ENCODE data around the gene CDKN2D.

Gene CDKN2D

DNA sequence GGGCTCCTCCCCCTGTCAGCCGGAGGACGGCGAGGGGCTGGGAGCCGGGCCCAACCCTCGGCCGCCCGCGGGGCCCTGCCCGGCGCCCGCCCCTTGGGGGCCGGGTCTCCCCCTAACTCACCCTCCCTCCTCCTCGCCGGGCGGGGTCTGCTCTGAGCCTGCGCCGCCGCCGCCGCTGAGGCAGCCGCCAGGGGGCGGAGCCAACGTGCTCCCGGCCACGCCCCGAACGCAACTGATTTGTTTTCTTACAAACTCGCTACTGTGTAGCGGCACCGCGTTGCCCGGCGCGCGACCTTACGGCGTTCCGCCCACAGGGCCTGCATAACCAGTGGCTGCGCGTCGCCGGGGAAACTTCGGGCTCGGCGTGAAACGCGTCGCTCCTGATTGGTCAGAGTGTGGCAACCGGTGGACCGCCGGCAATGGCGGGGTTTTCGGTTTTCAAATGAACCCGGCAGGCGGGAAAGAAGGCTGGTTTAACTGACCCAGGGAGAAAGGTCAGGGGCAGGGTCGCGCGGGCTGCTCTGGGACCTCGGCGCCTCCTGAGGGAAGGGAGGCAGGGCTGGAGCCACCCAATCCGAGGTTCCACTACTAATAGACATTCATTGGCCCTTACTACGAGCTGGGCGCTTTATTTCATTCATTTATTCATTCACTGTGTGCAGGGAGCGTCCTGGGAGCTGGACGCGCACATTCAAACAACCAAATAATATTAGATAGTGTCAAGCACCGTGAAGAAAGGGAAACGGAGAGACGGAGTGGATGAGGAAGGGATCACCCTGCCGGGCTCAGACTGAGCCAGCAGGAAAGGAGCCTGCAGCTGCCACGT, at the start of gene CDKN2D:
Gene CDKN2D (minus strand): TSS at position 154 of the 826 bp plus-strand sequence. CDS start 326 bp downstream, outside the sequence.
- DNase-seq (ENCODE audit: low read depth), result peak; percentile 99

DNA sequence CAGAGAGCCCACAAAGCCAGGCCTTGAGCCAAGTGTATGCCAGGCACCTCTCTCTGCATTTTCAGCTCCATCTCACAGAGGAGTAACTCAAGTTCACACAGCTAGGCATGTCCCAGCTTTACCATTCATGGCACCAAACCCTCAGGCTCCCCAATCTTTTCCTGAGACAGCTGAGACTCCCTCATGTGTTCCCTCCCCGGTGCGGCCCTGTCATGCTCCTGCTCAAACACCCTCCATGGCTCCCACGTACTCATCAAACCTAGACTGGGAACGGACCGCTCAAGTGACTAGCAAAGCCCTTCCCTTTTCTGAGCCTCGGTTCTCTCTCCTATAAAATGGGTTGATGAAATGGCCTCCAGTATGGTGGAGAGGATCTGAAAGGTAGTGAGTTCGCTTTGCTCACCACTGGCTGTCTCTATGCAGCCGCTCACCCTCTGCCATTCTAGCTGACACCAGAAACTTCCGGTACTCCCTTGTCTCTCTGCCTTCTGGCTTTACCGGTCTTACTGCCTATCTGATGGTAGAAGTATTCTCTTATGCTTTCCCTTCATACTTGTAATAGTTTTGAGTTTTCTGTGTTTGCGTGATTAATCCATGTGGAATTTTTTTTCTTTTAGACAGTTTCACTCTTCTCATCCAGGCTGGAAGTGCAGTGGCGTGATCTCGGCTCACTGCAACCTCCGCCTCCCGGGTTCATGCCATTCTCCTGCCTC, 48.8 kb upstream of the CDKN2D start:
- DNase-seq (ENCODE audit: low read depth), result peak; percentile 41

DNA sequence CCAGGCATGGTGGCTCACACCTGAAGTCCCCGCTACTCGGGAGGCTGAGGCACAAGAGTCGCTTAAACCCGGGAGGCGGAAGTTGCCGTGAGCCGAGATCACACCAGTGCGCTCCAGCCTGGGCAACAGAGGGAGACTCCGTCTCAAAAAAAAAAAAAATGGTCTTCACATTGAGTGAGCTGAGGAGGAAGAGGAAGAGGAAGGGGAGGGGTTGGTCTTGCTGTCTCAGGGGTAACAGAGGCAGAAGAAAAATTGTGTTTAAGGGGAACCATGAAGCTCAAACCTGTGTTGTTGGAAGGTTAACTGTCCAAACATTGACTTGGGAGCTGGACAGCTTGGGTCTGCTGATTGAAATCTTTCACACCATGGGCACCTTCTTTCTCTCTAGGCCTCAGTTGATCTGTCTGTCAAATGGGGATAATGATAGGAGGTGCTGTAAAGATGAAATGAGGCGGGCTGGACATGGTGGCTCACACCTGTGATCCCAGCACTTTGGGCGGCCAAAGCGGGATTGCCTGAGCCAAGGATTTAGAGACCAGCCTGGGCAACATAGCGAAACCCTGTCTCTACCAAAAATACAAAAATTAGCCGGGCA, 46.7 kb upstream of the CDKN2D start:
- DNase-seq (ENCODE audit: low read depth), result no peak

DNA sequence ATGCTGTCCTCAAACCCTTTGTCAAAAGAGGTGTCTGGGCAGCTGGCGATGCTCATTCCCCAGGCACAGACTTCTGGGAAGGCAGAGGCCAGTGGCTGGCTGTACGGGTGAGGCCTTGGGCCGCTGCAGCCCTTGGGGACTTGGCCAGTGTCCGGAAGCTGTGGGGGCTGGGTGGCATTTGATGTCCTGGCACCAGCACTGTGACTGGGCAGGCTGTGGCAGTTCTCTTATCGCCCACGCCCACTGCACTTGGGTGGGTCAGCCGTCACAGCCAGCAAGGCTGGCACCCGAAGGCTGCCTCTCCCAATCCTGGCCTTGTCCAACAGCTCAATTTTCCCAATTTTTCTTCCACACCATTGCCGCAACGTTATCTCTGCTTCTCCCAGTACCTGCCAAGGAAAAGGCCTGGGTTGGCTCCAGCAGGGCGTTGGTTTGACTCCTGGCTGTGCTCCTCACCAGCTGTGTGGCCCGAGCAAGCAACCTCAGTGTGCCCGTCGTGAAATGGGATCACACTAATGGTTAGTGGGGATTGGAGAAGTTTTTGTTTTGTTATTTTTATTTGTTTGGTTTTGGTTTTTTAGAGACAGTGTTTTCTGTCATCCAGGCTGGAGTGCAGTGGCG, 43.8 kb upstream of the CDKN2D start:
- DNase-seq (ENCODE audit: low read depth), result no peak

DNA sequence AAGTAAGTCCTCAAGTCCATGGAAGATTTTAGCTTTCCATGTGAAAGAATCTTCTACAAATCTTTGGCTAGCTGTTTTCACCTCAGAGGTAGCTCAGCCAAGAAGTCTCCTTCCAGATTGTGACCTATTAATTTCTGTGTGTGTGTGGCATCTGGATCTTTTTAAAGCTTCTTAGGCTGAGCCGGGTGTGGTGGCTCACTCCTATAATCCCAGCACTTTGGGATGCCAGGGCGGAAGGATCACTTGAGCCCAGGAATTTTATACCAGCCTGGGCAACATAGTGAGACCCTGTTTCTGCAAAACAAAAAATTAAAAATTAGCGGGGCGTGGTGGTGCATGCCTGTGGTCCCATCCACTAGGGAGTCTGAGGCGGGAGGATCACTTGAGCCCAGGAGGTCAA, 43.1 kb upstream of the CDKN2D start:
- no peak for DNase-seq (ENCODE audit: low read depth)

DNA sequence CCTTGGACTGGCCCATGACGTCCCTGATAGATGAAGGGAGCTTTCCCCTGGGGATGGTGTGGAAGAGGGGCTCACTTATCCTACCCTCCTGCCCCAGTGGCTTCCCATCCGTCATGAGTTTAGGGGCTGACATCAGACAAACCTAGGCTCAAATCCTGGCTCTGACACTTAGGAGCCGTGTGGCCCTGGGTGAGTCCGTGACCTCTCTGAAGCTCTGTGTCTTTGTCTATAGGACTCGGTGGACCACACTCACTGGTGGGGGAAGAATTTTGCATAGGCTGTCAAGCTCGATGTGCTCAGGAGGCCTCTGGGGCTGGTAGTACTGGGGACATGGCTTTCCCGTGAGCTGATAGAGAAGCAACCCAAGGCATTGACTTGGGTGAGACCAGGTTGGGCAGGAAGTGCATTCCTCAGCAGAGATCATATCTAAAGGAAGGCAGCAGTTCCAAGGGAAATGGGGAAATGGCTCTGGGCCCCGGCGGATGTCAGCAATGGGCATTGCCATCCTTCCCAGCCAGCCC, 35.7 kb upstream of the CDKN2D start:
- DNase-seq (ENCODE audit: low read depth), result no peak

DNA sequence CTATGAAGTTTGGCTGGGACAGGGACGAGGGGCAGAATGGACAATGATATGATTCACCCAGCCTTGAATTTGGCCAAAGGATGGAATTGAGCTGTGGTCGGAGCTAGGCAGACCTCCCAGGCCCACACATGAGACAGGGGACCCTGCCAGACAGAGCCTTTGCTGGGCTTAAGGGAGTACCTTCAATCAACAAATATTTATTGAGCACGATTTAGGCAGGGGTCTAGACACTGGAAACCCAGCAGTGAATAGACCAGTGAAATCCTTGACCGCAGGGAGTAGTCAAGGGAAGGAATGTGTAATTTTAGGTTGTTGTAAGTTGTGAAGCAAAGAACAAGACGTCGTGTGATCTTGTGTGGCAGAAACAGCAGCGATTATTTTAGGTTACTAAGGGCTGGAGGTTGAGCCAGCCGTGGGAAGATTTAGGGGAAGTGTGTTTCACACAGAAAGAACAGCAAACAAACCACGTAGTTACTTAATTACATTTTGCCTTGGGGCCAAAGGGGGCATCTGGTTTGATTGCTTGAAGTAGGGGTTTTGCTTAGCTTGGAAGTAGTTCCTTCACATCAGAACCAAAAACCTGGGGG, 35.2 kb upstream of the CDKN2D start:
- no peak for DNase-seq (ENCODE audit: low read depth)

DNA sequence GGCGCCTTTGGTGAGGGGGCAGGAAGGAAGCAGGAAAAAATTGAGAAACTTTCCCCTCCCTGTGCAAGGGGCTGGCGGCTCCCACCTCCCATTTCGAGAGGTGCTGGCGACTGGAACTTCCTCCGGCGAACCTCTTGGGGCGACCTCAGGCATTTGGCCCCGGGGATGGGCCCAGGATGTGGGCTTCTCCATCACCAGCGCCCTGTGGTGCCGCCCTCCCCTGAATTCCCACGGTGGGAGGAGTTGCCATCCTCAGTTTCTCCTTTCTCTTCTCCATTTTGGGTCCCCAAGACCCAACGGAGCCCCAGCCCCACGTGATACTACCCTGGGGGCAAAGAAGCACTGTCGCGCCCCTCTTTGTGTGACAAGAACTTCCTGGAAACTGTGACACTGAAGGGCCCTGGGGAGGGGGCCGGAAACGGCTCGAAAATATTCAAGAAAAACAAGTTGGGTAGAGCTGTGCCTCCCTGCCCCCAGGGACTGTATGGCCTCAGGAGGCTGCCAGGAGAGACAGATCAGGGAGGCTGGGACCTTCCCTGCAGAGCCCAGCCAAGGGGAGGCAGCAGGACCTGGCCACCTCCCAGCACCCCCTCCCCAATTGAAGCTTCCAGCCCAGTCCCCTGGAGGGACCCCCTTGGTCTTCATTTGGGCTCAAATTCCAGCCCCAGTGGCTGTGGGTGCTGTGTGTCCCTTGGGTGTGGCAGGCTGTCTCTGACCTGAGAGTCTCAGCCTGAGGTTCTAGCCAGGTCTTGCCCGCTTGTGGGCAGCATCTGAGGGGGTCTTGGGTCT, 34.5 kb upstream of the CDKN2D start:
- no peak for DNase-seq (ENCODE audit: low read depth)

DNA sequence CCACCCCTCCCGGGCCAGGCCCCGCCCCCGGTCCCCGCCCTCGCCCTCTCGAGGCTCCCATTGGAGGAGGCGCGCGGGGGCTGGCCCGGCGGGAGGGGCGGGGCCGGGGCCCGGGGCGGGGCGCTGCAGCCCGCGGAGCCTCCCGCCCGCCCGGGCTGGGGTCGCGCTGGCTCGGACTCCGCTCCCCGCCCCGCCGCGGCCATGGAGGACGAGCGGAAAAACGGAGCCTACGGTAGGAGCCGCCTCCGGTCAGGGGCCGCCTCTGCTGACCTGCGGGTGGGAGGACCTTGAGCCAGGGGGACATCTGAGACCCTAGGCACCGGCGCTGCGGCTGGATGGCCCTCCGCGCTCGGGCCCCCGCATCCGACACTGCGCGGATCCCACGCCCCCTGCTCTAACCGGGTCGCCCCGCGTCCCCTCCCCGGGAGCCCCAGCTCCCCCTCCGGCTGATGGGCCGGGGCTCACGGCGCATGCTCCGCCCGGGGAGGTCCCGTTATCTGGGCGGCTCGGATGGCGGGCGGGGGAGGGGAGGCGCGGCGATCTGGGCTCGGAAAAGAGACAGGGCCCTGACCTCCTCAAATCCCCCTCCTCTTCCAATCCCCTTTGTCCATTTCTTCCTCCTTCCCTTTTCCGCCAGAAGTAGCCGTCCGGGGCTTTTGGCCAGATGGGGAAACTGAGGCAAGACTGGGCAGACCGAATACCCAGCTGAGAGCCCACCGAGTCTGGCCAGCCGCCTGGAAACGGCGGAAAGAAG, 33.7 kb upstream of the CDKN2D start:
- peak; percentile 15 for DNase-seq (ENCODE audit: low read depth)

DNA sequence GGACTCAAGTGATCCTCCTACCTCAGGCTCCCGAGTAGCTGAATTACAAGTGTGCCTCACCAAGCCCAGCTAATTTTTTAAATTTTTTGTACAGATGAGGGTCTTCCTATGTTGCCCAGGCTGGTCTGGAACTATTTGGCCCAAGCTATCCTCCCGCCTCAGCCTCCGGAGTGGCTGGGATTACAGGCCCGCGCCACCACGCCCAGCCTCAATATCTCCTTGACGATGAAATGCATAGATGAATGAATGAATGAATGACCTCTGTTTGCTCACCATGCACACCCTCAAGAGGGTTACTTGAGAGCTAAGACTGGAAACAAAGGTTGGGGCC, 33.2 kb upstream of the CDKN2D start:
- no peak for DNase-seq (ENCODE audit: low read depth)

DNA sequence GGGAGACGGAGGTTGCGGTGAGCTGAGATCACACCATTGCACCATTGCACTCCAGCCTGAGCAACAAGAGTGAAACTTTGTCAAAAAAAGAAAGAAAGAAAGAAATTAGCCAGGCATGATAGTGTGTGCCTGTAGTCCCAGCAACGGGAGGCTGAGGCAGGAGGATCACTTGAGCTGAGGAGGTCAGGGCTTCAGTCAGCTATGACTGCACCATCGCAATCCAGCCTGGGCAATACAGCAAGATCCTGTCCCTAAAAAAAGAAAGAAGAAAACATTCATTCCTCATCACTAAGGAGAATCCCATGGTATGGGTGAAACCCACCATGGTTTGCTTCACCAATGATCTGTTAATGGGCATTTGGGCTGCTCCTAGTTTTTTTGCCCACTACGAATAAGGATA, 31.4 kb upstream of the CDKN2D start:
- no peak for DNase-seq (ENCODE audit: low read depth)

DNA sequence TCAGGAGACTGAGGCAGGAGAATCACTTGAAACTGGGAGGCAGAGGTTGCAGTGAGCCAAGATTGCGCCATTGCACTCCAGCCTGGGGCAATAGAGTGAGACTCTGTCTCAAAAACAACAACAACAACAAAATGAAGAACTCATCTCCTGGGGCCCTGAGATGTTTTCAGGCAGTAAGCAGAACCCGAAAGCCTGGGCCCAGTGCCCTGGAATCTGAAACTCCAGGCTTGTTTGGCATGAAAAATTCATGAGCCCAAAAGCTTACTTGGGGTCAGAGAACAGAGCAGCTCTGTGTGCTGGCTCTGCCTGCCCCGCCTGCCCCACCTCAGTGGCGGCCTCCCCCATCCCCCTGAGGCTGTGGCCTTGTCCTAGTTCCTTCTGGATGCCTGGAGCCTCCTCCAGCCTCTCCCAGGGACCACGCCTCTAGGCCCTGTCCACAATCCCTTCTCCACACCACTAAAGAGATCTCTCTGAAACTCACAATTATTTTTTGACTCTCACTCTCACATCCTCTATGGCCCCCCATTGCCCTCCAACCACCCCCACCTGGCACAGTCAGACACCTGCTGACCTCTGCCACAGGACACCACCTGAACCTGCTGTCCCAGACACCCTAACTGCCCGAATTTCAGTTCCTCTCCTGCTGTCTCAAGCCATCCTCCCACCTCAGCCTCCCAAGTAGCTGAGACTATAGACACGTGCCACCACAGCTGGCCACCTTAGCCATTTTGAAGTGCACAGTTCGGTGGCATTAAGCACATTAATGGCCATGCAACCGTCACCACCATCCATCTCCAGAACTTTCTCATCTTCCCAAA, 25.2 kb upstream of the CDKN2D start:
- DNase-seq (ENCODE audit: low read depth), result no peak

DNA sequence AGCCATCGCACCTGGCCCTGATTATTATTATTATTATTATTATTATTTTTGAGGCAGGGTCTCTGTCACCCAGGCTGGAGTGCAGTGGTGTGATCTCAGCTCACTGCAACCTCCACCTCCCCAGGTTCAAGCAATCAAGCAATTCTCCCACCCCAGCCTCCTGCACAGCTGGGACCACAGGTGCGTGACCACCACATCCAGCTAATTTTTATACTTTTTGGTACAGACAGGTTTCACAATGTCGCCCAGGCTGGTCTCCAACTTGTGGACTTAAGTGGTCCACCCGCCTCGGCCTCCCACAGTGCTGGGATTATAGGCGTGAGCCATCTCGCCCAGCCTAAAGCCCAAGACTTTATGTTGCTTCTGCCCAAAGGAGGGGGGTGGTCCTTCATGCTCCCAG, 24.4 kb upstream of the CDKN2D start:
- no peak for DNase-seq (ENCODE audit: low read depth)

DNA sequence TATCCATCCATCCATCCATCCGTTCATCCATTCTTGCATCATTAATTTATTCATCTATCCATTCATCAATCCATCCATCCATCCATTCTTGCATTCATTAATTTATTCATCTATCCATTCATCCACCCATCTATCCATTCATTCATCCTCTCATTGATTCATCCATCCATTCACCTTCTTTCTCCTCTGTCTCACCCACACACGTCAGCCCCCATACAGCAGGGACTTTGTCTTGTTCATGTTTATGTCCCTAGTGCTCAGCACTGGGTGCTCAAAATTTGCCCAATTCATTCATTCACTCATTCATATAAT, 19.0 kb upstream of the CDKN2D start:
- DNase-seq (ENCODE audit: low read depth), result no peak

DNA sequence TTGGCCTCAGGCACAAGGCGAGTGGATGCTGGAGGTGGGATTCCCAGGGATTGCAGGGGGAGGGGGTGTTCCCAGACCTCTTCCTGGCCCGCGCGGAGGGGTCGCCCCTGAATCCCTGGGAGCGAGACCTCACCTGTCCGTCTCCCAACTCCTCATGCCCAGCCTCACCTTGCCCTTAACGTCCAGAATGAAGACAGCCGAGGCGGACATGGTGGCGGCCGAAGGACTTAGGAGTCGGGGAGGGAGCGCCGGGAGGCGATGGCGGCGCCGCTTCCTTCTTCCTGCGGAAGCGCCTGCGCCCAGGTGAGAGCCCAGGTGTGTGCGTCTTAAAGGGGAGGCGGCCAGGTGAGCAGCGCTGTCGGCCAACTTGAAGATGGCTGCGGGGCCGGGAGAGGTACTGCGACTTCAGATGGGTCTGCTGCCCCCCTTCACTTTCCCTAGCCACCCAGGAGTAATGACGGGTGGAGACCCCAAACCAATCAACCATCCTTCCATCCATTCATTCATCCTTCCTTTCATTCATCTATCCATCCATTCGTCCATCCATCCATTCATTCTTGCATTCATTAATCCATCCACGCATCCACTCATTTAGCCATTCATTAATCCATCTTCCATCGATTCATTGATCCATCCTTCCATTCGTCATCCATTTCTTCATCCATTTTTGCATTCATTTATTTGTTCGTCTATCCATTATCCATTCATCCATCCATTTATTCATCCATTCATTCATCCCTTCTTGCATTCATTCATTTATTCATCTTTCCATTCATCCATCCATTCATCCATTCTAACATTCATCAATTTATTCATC, 18.5 kb upstream of the CDKN2D start, which contains the start of gene AP1M2:
Gene AP1M2 (minus strand): TSS at position 291 of the 817 bp plus-strand sequence. CDS start 81 bp downstream, at position 210.
- no peak for DNase-seq (ENCODE audit: low read depth)

DNA sequence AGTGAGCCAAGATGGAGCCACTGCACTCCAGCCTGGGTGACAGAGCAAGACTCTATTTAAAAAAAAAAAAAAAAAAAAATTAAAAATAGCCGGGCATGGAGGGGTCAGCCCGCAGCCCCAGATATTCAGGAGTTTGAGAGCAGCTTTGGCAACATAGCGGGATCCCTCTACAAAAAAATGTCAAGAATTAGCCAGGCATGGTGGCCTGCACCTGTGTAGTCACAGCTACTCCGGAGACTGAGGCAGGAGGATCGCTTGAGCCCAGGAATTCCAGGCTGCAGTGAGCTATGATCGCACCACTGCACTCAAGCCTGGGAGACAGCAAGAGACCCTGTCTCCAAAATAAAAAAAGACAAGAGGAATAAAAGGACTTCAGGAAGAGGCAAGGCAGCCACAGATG, 17.6 kb upstream of the CDKN2D start:
- DNase-seq (ENCODE audit: low read depth), result no peak

DNA sequence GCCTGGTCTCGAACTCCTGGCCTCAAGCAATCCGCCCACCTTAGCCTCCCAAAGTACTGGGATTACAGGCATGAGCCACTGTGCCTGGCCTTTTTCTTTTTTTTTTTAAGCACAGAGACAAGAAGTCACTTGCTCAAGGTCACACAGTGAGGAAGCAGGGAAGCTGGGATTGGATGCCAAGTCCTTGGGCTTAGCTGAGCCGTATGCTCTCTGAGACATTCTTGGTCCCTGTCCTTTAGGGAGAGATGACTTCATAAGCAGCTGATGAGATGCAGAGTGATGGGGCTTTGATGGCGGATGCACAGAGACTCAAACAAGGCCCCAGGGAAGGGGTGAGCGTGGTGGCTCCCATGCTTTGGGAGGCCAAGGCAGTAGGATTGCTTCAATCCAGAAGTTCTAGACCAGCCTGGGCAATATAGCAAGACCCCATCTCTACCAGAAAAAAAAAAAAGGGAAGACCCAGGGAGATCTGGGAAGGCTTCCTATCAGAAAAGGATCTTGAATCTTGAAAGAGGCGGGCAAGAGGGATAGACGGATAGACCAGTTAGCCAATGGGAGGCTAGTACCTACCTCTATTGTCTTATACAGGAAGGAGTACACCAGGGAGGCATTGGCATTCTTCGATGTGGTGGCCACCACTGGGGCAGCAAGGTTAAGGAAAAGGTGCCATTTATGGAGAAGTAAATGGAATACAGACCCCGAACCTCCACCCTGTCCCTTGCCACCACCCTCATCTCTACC, 14.4 kb upstream of the CDKN2D start:
- no peak for DNase-seq (ENCODE audit: low read depth)

DNA sequence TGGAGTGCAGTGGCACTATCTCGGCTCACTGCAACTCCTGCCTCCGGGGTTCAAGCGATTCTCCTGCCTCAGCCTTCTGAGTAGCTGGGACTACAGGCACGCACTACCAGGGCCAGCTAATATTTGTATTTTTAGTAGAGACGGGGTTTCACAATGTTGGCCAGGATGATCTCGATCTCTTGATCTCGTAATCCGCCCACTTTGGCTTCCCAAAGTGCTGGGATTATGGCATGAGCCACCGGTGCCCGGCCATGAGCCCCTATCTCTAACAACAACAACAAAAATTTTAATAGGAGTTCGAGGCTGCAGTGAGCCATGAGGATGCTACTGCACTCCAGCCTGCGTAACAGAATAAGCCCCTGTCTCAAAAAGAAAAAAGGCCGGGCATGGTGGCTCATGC, 13.3 kb upstream of the CDKN2D start:
- DNase-seq (ENCODE audit: low read depth), result no peak
